ENCODE results near the gene SOX8. TPM values are rescaled to one million over a fixed set of nuclear protein-coding genes. Genes with fewer than 3 reads are reported as not detected.

SOX8 gene
- total RNA-seq, 6 experiments from 2014 or later: 0.05 to 0.07 TPM; not detected in 4

DNA sequence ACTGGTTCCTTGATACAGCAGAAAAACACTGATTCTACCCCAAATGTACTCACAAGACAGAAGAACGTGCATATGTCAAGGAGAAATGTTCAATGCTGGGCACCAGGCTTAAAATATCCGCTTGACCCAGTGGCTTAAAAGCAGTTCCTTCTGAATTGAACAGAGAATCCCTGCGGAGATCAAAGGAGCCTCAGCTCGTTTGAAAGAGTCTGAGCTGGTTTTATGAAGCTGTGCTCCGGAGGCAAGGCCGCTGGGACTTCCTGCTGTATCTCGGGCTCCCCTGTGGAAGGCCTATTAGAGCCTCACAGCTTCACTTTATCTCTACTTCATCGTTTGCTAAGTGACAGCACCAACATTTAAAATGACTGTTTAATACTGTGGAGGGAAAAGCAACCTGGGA is 12.9 kb upstream of the SOX8 start:
- no peak for DNase-seq
- peak overlapping the region; percentile 46 for H3K4me3 Mint-ChIP-seq
- TF ChIP-seq, protein P1, sequence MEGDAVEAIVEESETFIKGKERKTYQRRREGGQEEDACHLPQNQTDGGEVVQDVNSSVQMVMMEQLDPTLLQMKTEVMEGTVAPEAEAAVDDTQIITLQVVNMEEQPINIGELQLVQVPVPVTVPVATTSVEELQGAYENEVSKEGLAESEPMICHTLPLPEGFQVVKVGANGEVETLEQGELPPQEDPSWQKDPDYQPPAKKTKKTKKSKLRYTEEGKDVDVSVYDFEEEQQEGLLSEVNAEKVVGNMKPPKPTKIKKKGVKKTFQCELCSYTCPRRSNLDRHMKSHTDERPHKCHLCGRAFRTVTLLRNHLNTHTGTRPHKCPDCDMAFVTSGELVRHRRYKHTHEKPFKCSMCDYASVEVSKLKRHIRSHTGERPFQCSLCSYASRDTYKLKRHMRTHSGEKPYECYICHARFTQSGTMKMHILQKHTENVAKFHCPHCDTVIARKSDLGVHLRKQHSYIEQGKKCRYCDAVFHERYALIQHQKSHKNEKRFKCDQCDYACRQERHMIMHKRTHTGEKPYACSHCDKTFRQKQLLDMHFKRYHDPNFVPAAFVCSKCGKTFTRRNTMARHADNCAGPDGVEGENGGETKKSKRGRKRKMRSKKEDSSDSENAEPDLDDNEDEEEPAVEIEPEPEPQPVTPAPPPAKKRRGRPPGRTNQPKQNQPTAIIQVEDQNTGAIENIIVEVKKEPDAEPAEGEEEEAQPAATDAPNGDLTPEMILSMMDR (IDR thresholded peaks at IDR 0.05): no peak
- peak overlapping the region; percentile 51; the same call in 1 of the 2 replicates for H3K27ac Mint-ChIP-seq
- H3K4me1 Mint-ChIP-seq (ENCODE audit: low read depth): peaks cover 26% of the 10 kb centered on the region
- H3K27me3 Mint-ChIP-seq (ENCODE audit: insufficient read depth): peaks cover 8% of the 10 kb centered on the region
- H3K9me3 Mint-ChIP-seq: peaks cover 28% of the 10 kb centered on the region
- peaks cover 39% of the 10 kb centered on the region for H3K36me3 Mint-ChIP-seq (ENCODE audit: low read depth)

DNA sequence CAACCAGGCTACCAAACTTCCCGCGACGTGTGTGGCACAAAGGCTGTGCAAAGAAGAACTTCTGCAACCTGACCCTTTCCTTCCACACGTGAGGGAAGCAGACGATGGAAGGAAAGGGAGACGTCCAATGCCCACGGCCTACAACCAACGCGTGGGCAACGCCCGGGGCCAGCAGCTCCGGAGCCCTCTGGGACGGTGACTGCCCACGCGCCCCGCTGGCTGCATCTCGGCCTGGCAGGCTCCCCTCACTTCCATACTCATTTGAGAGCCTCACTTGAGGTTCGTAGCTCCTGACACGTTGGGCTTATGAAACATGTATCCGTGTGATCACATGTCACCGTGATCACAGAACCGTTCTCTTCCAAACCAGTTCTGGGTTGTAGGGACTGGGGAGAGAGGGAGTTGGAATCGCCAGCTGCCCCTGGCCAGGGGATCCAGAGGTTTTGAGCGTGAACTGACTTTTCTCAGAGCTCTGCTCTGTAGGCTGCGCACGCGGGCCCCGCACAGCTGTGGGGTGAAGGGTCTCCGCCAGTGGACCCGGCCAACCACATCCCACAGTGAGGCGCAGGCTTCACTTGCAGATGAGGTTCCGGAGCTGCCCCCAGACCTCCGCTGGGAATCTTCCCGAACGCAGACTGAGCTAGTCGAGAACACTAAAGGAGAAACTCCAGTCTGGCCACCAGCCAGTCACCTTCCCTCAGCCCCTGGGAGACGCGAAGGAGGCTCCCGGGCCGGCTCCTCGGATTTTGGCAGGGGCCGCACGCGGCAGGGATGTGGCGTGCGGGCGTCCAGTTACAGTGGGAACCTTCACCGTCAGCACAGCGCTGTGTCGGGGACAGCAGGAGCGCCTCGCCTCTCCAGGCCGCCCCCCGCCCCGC is 11.8 kb upstream of the SOX8 start:
- Mint-ChIP-seq H3K9me3 (peaks cover 24% of the 10 kb centered on the region), H3K4me3 (peak overlapping the region; percentile 75), H3K27me3 (ENCODE audit: insufficient read depth) (peaks cover 14% of the 10 kb centered on the region), H3K27ac (peak overlapping the region; percentile 31), H3K4me1 (ENCODE audit: low read depth) (peaks cover 15% of the 10 kb centered on the region), H3K36me3 (ENCODE audit: low read depth) (peaks cover 36% of the 10 kb centered on the region)
- TF ChIP-seq, protein P1 (IDR thresholded peaks at IDR 0.05): no peak
- DNase-seq: no peak

DNA sequence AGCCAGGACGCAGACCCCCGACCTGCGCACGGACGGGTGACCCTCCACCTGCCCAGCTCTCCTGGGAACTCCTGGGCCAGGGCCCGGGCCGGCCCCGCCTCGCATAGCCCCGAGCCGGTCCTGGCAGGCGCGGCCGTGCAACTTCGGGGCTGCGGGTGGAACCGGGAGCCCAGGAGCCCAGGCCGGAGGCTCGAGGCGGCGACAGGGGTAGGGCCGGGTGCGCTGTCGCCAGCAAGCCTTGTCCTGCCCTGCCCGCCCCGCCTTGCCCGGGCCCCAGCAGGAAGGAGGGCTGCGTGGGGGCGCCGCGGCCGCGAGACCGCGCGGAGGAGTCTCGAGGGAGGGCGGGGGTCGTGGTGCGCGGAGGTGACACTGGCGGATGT is 11.2 kb upstream of the SOX8 start:
- Mint-ChIP-seq H3K27me3 (ENCODE audit: insufficient read depth) (peaks cover 19% of the 10 kb centered on the region), H3K4me1 (ENCODE audit: low read depth) (peaks cover 8% of the 10 kb centered on the region; the same call in 1 of the 2 replicates), H3K27ac (no peak overlapping the region; the same call in 1 of the 2 replicates), H3K9me3 (peaks cover 18% of the 10 kb centered on the region), H3K36me3 (ENCODE audit: low read depth) (peaks cover 30% of the 10 kb centered on the region), H3K4me3 (peak overlapping the region; percentile 81)
- DNase-seq: no peak
- TF ChIP-seq, protein P1 (IDR thresholded peaks at IDR 0.05): no peak

DNA sequence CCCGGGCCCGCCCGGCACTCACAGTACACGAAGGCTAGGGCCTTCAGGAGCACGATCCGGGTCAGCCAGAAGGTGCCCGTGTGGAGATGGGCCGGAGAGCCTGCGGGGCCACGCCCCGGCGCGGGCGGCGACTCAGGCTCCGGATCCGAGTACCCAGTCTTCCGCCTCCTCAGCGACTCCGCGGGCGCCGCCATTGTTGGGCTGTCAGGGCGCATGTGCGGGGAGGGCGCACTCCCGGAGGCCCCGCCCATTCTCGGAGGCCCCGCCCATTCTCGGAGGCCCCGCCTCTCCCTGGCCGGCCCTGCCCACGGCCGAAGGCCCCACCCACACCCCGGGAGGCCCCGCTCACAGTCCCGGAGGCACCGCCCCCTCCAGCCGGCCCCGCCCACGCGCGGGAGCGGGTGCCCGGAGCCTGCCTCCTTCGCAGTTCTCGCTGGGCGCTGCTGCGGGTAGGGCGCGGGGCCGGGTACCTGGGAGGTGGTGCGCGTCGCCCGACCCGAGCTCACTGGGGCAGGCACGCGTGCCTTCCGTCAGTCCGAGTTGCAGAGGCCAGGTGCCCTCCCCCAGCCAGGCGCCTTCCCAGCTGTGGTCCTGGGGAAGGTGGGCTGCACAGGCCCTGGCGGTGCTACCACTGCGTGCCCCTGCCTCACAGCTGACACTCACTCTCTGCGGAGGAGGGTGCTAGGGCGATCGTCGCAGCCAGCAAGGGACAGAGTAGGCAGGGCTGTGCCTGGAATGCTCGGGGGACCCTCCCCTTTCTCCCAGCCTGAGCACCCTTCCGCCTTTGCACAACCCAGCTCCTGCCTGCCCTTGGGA is 10.6 kb upstream of the SOX8 start, which contains the start of gene LMF1:
TSS of gene LMF1 (minus strand) at position 219 of the 816 bp plus-strand sequence. CDS start at position 215, 4 bp downstream.
- Mint-ChIP-seq H3K27ac (peak within 1 kb of the TSS; percentile 31), H3K4me3 (peak within 1 kb of the TSS; percentile 81), H3K36me3 (ENCODE audit: low read depth) (peaks cover 24% of the 10 kb centered on the region), H3K9me3 (peaks cover 12% of the 10 kb centered on the region), H3K4me1 (ENCODE audit: low read depth) (peaks cover 7% of the 10 kb centered on the region; the same call in 1 of the 2 replicates), H3K27me3 (ENCODE audit: insufficient read depth) (peaks cover 22% of the 10 kb centered on the region)
- TF ChIP-seq, protein P1 (IDR thresholded peaks at IDR 0.05): no peak
- DNase-seq: peak; percentile 82

DNA sequence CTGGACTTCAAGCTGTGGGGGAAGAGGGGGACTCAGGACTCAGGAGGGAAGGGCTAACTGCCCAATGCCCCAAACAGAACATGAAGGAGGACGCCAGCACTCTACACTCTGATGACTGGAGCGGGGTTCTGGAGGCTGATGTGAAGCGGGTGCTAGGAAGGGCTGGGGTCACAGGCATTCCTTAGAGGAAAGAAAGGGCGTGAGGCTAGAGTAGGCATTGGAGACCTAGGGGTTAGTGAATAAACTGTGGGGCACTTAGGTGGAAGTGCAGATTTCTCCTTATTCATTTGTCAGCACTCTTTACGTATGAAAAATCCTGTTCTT is 10.0 kb upstream of the SOX8 start:
- no peak overlapping the region; the same call in 1 of the 2 replicates for H3K4me3 Mint-ChIP-seq
- H3K9me3 Mint-ChIP-seq: peaks cover 8% of the 10 kb centered on the region
- H3K4me1 Mint-ChIP-seq (ENCODE audit: low read depth): peaks cover 7% of the 10 kb centered on the region; the same call in 1 of the 2 replicates
- H3K36me3 Mint-ChIP-seq (ENCODE audit: low read depth): peaks cover 19% of the 10 kb centered on the region
- no peak for DNase-seq
- TF ChIP-seq, protein P1 (IDR thresholded peaks at IDR 0.05): no peak
- H3K27me3 Mint-ChIP-seq (ENCODE audit: insufficient read depth): peaks cover 22% of the 10 kb centered on the region
- H3K27ac Mint-ChIP-seq: no peak overlapping the region

All from HFFc6 (cell line).